DMS53 (cell line): ENCODE data around the gene ALDH1B1.
"Not testable (repeated sequence)": the region's sequence is repeated elsewhere in the genome, so short reads cannot be mapped to it uniquely, and the experiment has no call there.

Experiments used
- DNase-seq: peaks from one replicate; lab custom pipeline; 2025; lab: John Stamatoyannopoulos, UW

Gene ALDH1B1

GRCh38 chr9:38387066-38387465 lies 5.4 kb upstream of the ALDH1B1 start:
- DNase-seq = no peak

GRCh38 chr9:38387751-38388150 lies 4.8 kb upstream of the ALDH1B1 start:
- no peak for DNase-seq

GRCh38 chr9:38388283-38389223 lies 3.9 kb upstream of the ALDH1B1 start:
- DNase-seq = no peak

- DNase-seq = no peak
These were observed 3.2 kb upstream of the ALDH1B1 start for GRCh38 chr9:38389313-38389712.

- DNase-seq = no peak
These were observed 2.1 kb upstream of the ALDH1B1 start for GRCh38 chr9:38390442-38390841.

GRCh38 chr9:38390851-38391250 lies 1.7 kb upstream of the ALDH1B1 start:
- peak; percentile 11 for DNase-seq

GRCh38 chr9:38391278-38392118 lies 1.0 kb upstream of the ALDH1B1 start:
- DNase-seq = no peak

- DNase-seq = no peak
These were observed 760 bp downstream of the ALDH1B1 start for GRCh38 chr9:38393128-38393796.

- DNase-seq = no peak
These were observed 1.9 kb downstream of the ALDH1B1 start for GRCh38 chr9:38394416-38394815.

- DNase-seq = no peak
These were observed 3.3 kb downstream of the ALDH1B1 start for GRCh38 chr9:38395653-38396370.

GRCh38 chr9:38396371-38396671 lies 3.8 kb downstream of the ALDH1B1 start:
- DNase-seq = no peak

- DNase-seq = not testable (repeated sequence)
These were observed 6.7 kb downstream of the ALDH1B1 start for GRCh38 chr9:38399191-38399590.

GRCh38 chr9:38401994-38402393 lies 9.5 kb downstream of the ALDH1B1 start:
- no peak for DNase-seq

GRCh38 chr9:38404314-38404713 lies 11.8 kb downstream of the ALDH1B1 start:
- DNase-seq = no peak

GRCh38 chr9:38405785-38406184 lies 13.3 kb downstream of the ALDH1B1 start:
- DNase-seq = no peak

GRCh38 chr9:38406476-38407186 lies 14.1 kb downstream of the ALDH1B1 start:
- no peak for DNase-seq

GRCh38 chr9:38408719-38409118 lies 16.2 kb downstream of the ALDH1B1 start:
- DNase-seq = no peak

- DNase-seq = no peak
These were observed 20.2 kb downstream of the ALDH1B1 start for GRCh38 chr9:38412751-38413150.

- DNase-seq = no peak
These were observed 20.8 kb downstream of the ALDH1B1 start for GRCh38 chr9:38413283-38413682.

GRCh38 chr9:38414040-38414723 lies 21.7 kb downstream of the ALDH1B1 start:
- DNase-seq = no peak

- no peak for DNase-seq
These were observed 23.4 kb downstream of the ALDH1B1 start for GRCh38 chr9:38415856-38416255.
